CD14-positive monocyte (primary cell): ENCODE data around the gene YWHAE. TPM values are rescaled to one million over a fixed set of nuclear protein-coding genes. Genes with fewer than 3 reads are reported as not detected.
"Not testable (repeated sequence)": the region's sequence is repeated elsewhere in the genome, so short reads cannot be mapped to it uniquely, and the experiment has no call there.

ENCODE experiments used
- DNase-seq, 3 donors: peaks; one replicate each; pipeline ENCODE4 v3.0.0-alpha.2; 2011 to 2022
- H2AFZ ChIP-seq: 2 replicates; pipeline ENCODE4 v1.6.0; 2012; ENCODE audit warnings: mild to moderate bottlenecking, low read depth, low read length, inconsistent platforms; ENCODE audit not compliant: insufficient read depth, poor library complexity, severe bottlenecking
- H3K27ac ChIP-seq, 2 donors: 1 replicate in 1 of 2; 2 replicates in 1 of 2; pipeline ENCODE4 v1.5.1; 2012 to 2013; ENCODE audit warnings: low read length in 2 of 2, control low read depth in 1 of 2, inconsistent platforms in 1 of 2, low read depth in 1 of 2, mild to moderate bottlenecking in 1 of 2
- H3K27me3 ChIP-seq, 2 donors: one replicate each; pipeline versions ENCODE4 v1.6.0 to v1.6.1; 2011 to 2013; ENCODE audit warnings: low read length in 2 of 2; ENCODE audit not compliant: control insufficient read depth in 2 of 2, insufficient read depth in 2 of 2
- H3K36me3 ChIP-seq, 2 donors: replicated peaks in 1 of 2; 1 replicate in 1 of 2; 2 replicates in 1 of 2; pipeline versions ENCODE4 v1.5.1 to v1.6.1; 2012 to 2013; ENCODE audit warnings: low read length in 2 of 2, control low read depth in 1 of 2, inconsistent platforms in 1 of 2, mild to moderate bottlenecking in 1 of 2; ENCODE audit not compliant: insufficient read depth in 2 of 2, control insufficient read depth in 1 of 2
- H3K4me1 ChIP-seq, 2 donors: 1 replicate in 1 of 2; 2 replicates in 1 of 2; pipeline versions ENCODE4 v1.5.1 to v1.6.1; 2012 to 2013; ENCODE audit warnings: low read length in 2 of 2, control low read depth in 1 of 2, inconsistent platforms in 1 of 2, mild to moderate bottlenecking in 1 of 2, moderate library complexity in 1 of 2; ENCODE audit not compliant: insufficient read depth in 2 of 2, control insufficient read depth in 1 of 2
- H3K4me2 ChIP-seq: replicated peaks from 2 replicates; pipeline ENCODE3; 2012; ENCODE audit warnings: low read length, moderate library complexity, mild to moderate bottlenecking; ENCODE audit not compliant: poor library complexity, severe bottlenecking; ENCODE audit errors: extremely low read depth
- H3K4me3 ChIP-seq, 3 experiments: fragments of 200-600 bp in 1 of 3; sonication (generic) in 1 of 3; replicated peaks in 1 of 3; 1 replicate in 2 of 3; 2 replicates in 1 of 3; pipeline ENCODE4 v1.5.1; 2011 to 2013; ENCODE audit warnings: low read length in 3 of 3, mild to moderate bottlenecking in 3 of 3, control low read depth in 2 of 3, low read depth in 2 of 3, inconsistent platforms in 1 of 3, moderate library complexity in 1 of 3
- H3K79me2 ChIP-seq: 2 replicates; pipeline ENCODE4 v1.6.0; 2012; ENCODE audit warnings: mild to moderate bottlenecking, control low read depth, inconsistent platforms, low read length, moderate library complexity; ENCODE audit not compliant: insufficient read depth
- H3K9ac ChIP-seq: 2 replicates; pipeline ENCODE4 v1.6.0; 2017; ENCODE audit warnings: low read length, mild to moderate bottlenecking; ENCODE audit not compliant: insufficient read depth, poor library complexity, severe bottlenecking
- H3K9me3 ChIP-seq, 2 donors: replicated peaks in 1 of 2; 1 replicate in 1 of 2; 2 replicates in 1 of 2; pipeline versions ENCODE4 v1.5.1 to v1.6.1; 2012 to 2013; ENCODE audit warnings: low read length in 2 of 2, control low read depth in 1 of 2; ENCODE audit not compliant: control insufficient read depth in 1 of 2, insufficient read depth in 1 of 2
- H4K20me1 ChIP-seq: 2 replicates; pipeline ENCODE4 v1.6.0; 2012; ENCODE audit warnings: mild to moderate bottlenecking, low read length, control low read depth, moderate library complexity; ENCODE audit not compliant: insufficient read depth
- H3K27ac Mint-ChIP-seq, 7 donors: one replicate each; pipeline ENCODE4 v1.8.0; 2020; ENCODE audit warnings: mild to moderate bottlenecking in 7 of 7, mixed read lengths in 7 of 7, moderate library complexity in 6 of 7, inconsistent platforms in 2 of 7
- H3K27me3 Mint-ChIP-seq, 3 donors: one replicate each; pipeline ENCODE4 v1.8.0; 2021 to 2022; ENCODE audit warnings: low read depth in 3 of 3, mild to moderate bottlenecking in 3 of 3, mixed read lengths in 3 of 3, moderate library complexity in 3 of 3, inconsistent platforms in 1 of 3
- H3K36me3 Mint-ChIP-seq, 2 donors: one replicate each; pipeline ENCODE4 v1.8.0; 2020; ENCODE audit warnings: mixed read lengths in 2 of 2, inconsistent platforms in 1 of 2, mild to moderate bottlenecking in 1 of 2
- H3K4me1 Mint-ChIP-seq: one replicate; pipeline ENCODE4 v1.8.0; 2020; ENCODE audit warnings: mild to moderate bottlenecking, mixed read lengths
- H3K4me3 Mint-ChIP-seq, 2 donors: one replicate each; pipeline ENCODE4 v1.8.0; 2020; ENCODE audit warnings: mild to moderate bottlenecking in 2 of 2, mixed read lengths in 2 of 2, moderate library complexity in 1 of 2
- H3K9me3 Mint-ChIP-seq, 7 donors: one replicate each; pipeline ENCODE4 v1.8.0; 2020 to 2022; ENCODE audit warnings: mixed read lengths in 7 of 7, mild to moderate bottlenecking in 6 of 7, moderate library complexity in 6 of 7, inconsistent platforms in 2 of 7
- CTCF ChIP-seq: fragments of 200-600 bp; IDR thresholded peaks from one replicate; pipeline ENCODE4 v1.8.0; 2022; ENCODE audit warnings: antibody characterized with exemption, mild to moderate bottlenecking
- WGBS: methylation state at CpG from one replicate; pipeline ENCODE4 v1.1.5; 2013; ENCODE audit warnings: missing lambda C conversion rate; ENCODE audit not compliant: insufficient coverage; 5-methylcytosine and 5-hydroxymethylcytosine counted together
- intact Hi-C, 2 donors: fragments of 100-400 bp; cut with micrococcal nuclease; formaldehyde crosslinking; loops; one replicate each; pipeline versions ENCODE4 v1.15.0 to v1.15.1; 2023
- polyA plus RNA-seq, 3 donors: library from polyadenylated mRNA; depleted of rRNA in 1 of 3; unstranded in 2 of 3; stranded (reverse) in 1 of 3; fragments of 300-500 nt in 2 of 3; fragments of >200 nt in 1 of 3; fragmentation: Illumina TruSeq in 2 of 3; gene quantifications; 1 replicate in 2 of 3; 2 replicates in 1 of 3; pipeline ENCODE4 v1.2.3, GENCODE V29; 2012 to 2021

Gene YWHAE
- polyA plus RNA-seq, 3 donors = 165 to 185 (median 168) TPM

DNA sequence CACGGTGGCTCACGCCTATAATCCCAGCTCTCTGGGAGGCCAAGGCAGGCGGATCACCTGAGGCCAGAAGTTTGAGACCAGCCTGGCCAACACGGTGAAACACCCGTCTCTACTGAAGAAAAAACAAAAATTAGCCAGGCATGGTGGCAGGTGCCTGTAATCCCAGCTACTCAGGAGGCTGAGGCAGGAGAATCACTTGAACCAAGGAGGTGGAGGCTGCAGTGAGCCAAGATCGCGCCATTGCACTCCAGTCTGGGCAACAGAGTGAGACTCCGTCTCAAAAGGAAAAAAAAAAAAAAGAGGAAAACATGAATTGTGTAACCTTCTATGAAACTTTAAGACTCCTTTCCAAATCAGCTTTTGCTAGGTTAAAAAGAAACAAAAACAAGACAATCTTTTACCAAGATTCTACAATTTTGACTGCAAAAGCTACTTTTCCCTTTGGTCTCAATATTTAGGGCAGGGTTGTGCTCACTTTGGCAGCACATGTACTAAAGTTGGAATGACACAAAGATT, 13.3 kb downstream of the YWHAE start:
- H2AFZ ChIP-seq, H3K27me3 ChIP-seq, H3K27me3 Mint-ChIP-seq, H3K9me3 ChIP-seq, DNase-seq, intact Hi-C loops, H3K9me3 Mint-ChIP-seq, H3K36me3 ChIP-seq, H3K4me3 Mint-ChIP-seq: not testable (repeated sequence)
- peaks cover 55% of the 10 kb centered on the region for H3K4me1 Mint-ChIP-seq
- peaks cover 0 to 17% of the 10 kb centered on the region in 2 donors for H3K36me3 Mint-ChIP-seq
- Histone ChIP-seq H3K27ac (peak overlapping the region; percentile 3 to 55), H3K79me2 (peaks cover 100% of the 10 kb centered on the region), H3K4me2 (peak overlapping the region; percentile 17), H4K20me1 (peaks cover 100% of the 10 kb centered on the region), H3K4me1 (peaks cover 35 to 47% of the 10 kb centered on the region in 2 donors), H3K4me3 (peak overlapping the region in 1 of 3 experiments; percentile 23), H3K9ac (peak overlapping the region; percentile 6)
- H3K27ac Mint-ChIP-seq = peak overlapping the region; percentile 60 to 86 (median 83)
- 82% methylated on average over 3 of the region's 8 CpGs for WGBS

- Histone ChIP-seq H3K4me3 (no peak overlapping the region), H3K9ac (no peak overlapping the region), H4K20me1 (peaks cover 100% of the 10 kb centered on the region), H3K9me3 (no peaks in the 10 kb centered on the region), H3K27me3 (no peaks in the 10 kb centered on the region), H3K4me2 (no peak overlapping the region), H3K4me1 (peaks cover 31 to 46% of the 10 kb centered on the region in 2 donors), H3K36me3 (peaks cover 0 to 7% of the 10 kb centered on the region in 2 donors), H3K27ac (peak overlapping the region; percentile 3 to 55), H3K79me2 (peaks cover 100% of the 10 kb centered on the region), H2AFZ (no peak overlapping the region)
- no peak overlapping the region for H3K4me3 Mint-ChIP-seq
- no peaks in the 10 kb centered on the region for H3K27me3 Mint-ChIP-seq
- no peaks in the 10 kb centered on the region for H3K9me3 Mint-ChIP-seq
- H3K4me1 Mint-ChIP-seq = peaks cover 55% of the 10 kb centered on the region
- H3K27ac Mint-ChIP-seq = peak overlapping the region; percentile 50 to 86 (median 83)
- no peak for TF ChIP-seq CTCF
- intact Hi-C loops = no loop called here
- WGBS = no CpG with 5 or more reads among the region's 2 CpGs
- H3K36me3 Mint-ChIP-seq = peaks cover 0 to 19% of the 10 kb centered on the region in 2 donors
- no peak for DNase-seq
Observed at GRCh38 chr17:1386265-1386664, 13.8 kb downstream of the YWHAE start.
